ENCODE data around the gene SLC10A7.
"Not testable (repeated sequence)": the region's sequence is repeated elsewhere in the genome, so short reads cannot be mapped to it uniquely, and the experiment has no call there.

Gene SLC10A7

DNA sequence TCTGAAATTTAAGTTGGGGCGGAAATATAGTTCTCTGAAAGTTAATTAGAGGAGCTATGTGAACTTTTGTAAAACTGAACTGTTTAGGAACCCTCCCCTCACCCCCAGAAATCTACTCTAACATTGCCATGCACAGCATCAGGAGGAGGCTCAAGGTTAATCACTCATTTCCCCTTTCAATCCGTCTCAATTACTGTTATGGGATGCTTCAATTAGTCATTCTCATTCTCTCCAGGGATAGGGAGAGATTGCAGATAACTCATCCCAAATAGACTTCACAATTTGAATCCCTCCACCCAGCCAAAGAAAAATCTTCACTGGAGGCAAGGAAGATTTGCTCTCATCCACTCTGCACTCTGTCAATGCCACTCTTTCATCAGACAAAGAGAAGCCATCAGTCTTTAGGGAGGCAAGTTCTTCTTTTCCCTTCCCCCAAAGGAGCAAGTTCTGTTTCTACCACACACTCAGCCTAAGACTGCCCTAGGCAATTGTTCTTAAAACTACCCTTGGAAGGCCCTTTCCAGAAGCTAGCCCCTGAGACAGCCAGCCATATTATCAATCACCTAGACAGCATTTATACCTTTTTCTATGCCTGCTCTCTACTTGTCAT, 140.4 kb downstream of the SLC10A7 start:
- no peaks in the 10 kb centered on the region for H3K4me1 ChIP-seq (ENCODE audit: control insufficient read depth in 1 of 2, insufficient read depth in 2 of 2, low read length in 2 of 2)
- no peak overlapping the region for H3K4me3 ChIP-seq (ENCODE audit: low read depth in 1 of 2, low read length in 2 of 2)
- no peaks in the 10 kb centered on the region for H3K27me3 ChIP-seq (ENCODE audit: control insufficient read depth in 1 of 2, insufficient read depth in 2 of 2, low read length in 2 of 2)
- no peaks in the 10 kb centered on the region for H3K9me3 ChIP-seq (ENCODE audit: control insufficient read depth in 1 of 2, low read length in 2 of 2)
- H3K9ac ChIP-seq (ENCODE audit: low read depth in 1 of 2, low read length in 2 of 2), result no peak overlapping the region
- no peak overlapping the region for H3K27ac ChIP-seq (ENCODE audit: low read depth, low read length)
- H3K36me3 ChIP-seq (ENCODE audit: control insufficient read depth in 1 of 2, insufficient read depth in 2 of 2, low read length in 2 of 2), result no peaks in the 10 kb centered on the region

DNA sequence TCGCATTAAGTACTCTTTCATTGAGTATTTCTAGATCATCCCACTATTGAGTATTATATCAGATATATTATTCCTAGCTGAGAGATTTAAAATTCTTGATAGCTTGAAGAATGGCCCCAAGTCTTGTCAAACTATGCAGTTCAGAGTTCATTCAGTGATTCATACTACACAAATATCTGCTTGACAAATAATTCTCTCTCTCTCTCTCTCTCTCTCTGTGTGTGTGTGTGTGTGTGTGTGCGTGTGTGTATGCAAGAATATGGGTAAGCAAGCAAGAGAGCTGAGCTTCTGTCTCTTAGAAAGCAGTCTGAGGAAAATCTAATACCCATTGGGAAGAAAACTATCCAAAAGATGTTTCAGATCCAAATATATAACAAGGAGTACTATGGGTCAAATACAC, 142.0 kb downstream of the SLC10A7 start:
- Histone ChIP-seq H3K9me3 (ENCODE audit: control insufficient read depth in 1 of 2, low read length in 2 of 2) (no peaks in the 10 kb centered on the region), H3K36me3 (ENCODE audit: control insufficient read depth in 1 of 2, insufficient read depth in 2 of 2, low read length in 2 of 2) (no peaks in the 10 kb centered on the region), H3K9ac (ENCODE audit: low read depth in 1 of 2, low read length in 2 of 2) (no peak overlapping the region), H3K4me1 (ENCODE audit: control insufficient read depth in 1 of 2, insufficient read depth in 2 of 2, low read length in 2 of 2) (no peaks in the 10 kb centered on the region), H3K4me3 (ENCODE audit: low read depth in 1 of 2, low read length in 2 of 2) (no peak overlapping the region), H3K27me3 (ENCODE audit: control insufficient read depth in 1 of 2, insufficient read depth in 2 of 2, low read length in 2 of 2) (no peaks in the 10 kb centered on the region), H3K27ac (ENCODE audit: low read depth, low read length) (no peak overlapping the region)

DNA sequence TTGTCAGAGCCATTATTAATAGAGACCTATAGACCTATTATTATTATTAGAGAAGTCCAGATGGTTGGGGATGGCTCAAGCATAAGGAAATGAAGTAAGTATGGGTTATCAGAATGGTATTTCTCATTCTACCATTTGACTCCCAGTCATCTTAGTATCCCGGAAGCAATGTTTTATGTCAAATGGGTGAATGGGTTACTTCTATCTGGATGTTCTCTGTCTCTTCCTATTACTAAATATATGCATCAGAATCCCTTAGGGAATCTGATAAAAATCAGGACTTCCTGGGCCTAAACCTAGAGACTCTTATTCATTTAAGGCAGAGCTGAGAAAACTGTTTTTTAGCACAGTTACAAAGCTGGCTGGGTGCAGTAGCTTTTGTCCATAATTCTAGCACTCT, 149.9 kb downstream of the SLC10A7 start:
- H3K27ac ChIP-seq (ENCODE audit: low read depth, low read length), result no peak overlapping the region
- H3K4me1 ChIP-seq (ENCODE audit: control insufficient read depth in 1 of 2, insufficient read depth in 2 of 2, low read length in 2 of 2), result no peaks in the 10 kb centered on the region
- H3K9me3 ChIP-seq (ENCODE audit: control insufficient read depth in 1 of 2, low read length in 2 of 2), result no peaks in the 10 kb centered on the region
- no peaks in the 10 kb centered on the region for H3K36me3 ChIP-seq (ENCODE audit: control insufficient read depth in 1 of 2, insufficient read depth in 2 of 2, low read length in 2 of 2)
- H3K4me3 ChIP-seq (ENCODE audit: low read depth in 1 of 2, low read length in 2 of 2), result no peak overlapping the region
- no peaks in the 10 kb centered on the region for H3K27me3 ChIP-seq (ENCODE audit: control insufficient read depth in 1 of 2, insufficient read depth in 2 of 2, low read length in 2 of 2)
- H3K9ac ChIP-seq (ENCODE audit: low read depth in 1 of 2, low read length in 2 of 2), result no peak overlapping the region

DNA sequence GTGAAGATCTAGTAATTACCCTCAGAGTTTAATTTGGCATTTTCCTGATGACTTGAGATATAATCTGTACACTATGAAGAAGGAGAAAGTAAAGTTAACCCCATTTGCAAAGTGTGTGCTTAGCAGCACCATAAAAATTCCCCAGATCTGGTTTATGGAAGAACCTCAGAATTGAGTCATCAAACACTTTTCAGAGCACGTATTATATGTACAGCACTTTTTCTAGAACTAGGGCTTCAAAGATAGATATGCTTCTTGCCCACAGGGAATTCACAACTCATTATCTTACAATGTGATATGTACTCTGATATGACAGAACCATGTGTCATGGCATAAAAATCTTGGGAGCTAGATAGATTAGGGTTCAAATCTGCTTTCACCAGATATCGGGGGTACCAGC, 150.9 kb downstream of the SLC10A7 start:
- H3K4me3 ChIP-seq (ENCODE audit: low read depth in 1 of 2, low read length in 2 of 2), result no peak overlapping the region
- H3K9ac ChIP-seq (ENCODE audit: low read depth in 1 of 2, low read length in 2 of 2), result no peak overlapping the region
- no peaks in the 10 kb centered on the region for H3K27me3 ChIP-seq (ENCODE audit: control insufficient read depth in 1 of 2, insufficient read depth in 2 of 2, low read length in 2 of 2)
- H3K4me1 ChIP-seq (ENCODE audit: control insufficient read depth in 1 of 2, insufficient read depth in 2 of 2, low read length in 2 of 2), result no peaks in the 10 kb centered on the region
- no peaks in the 10 kb centered on the region for H3K9me3 ChIP-seq (ENCODE audit: control insufficient read depth in 1 of 2, low read length in 2 of 2)
- no peaks in the 10 kb centered on the region for H3K36me3 ChIP-seq (ENCODE audit: control insufficient read depth in 1 of 2, insufficient read depth in 2 of 2, low read length in 2 of 2)
- no peak overlapping the region for H3K27ac ChIP-seq (ENCODE audit: low read depth, low read length)

DNA sequence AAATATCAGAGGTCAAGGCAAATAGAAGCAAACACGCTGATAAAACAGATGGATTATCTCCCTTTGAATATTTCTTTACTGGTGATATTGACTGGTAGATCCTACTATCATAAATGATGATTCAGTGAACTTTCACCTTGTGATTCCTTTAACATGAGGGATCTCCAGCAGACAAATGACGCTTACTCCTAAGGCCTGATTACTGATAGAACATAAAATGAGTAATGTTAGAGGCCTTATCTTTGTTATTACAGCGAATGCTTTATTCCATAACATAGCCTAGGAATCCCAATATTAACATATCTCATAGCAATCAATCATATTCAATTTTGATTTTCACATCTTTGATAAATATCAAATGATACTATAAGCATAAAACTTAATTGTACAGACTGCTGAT, 152.3 kb downstream of the SLC10A7 start:
- Histone ChIP-seq H3K4me3 (ENCODE audit: low read depth in 1 of 2, low read length in 2 of 2) (no peak overlapping the region), H3K9me3 (ENCODE audit: control insufficient read depth in 1 of 2, low read length in 2 of 2) (no peaks in the 10 kb centered on the region), H3K36me3 (ENCODE audit: control insufficient read depth in 1 of 2, insufficient read depth in 2 of 2, low read length in 2 of 2) (no peaks in the 10 kb centered on the region), H3K9ac (ENCODE audit: low read depth in 1 of 2, low read length in 2 of 2) (no peak overlapping the region), H3K27me3 (ENCODE audit: control insufficient read depth in 1 of 2, insufficient read depth in 2 of 2, low read length in 2 of 2) (no peaks in the 10 kb centered on the region), H3K27ac (ENCODE audit: low read depth, low read length) (no peak overlapping the region), H3K4me1 (ENCODE audit: control insufficient read depth in 1 of 2, insufficient read depth in 2 of 2, low read length in 2 of 2) (no peaks in the 10 kb centered on the region)

DNA sequence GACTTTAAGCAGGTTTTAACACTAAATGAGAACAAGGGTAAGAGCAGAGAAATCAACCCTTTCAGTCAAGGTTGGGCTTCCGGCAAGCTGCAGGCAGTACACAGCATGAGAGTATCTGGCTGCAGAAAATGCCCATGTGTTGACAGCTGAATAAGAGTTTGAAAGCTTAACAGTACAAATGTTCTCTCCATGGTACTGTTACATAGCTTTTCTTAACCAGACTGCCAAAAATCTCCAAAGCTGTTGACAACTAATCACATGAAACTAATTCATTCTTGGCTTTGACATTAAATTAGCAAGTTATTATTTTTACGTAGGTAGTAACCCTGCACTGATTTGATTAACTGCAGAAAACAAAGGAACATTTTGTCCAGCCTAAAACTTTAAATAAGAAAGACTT, 153.5 kb downstream of the SLC10A7 start:
- H3K27ac ChIP-seq (ENCODE audit: low read depth, low read length), result no peak overlapping the region
- H3K9me3 ChIP-seq (ENCODE audit: control insufficient read depth in 1 of 2, low read length in 2 of 2), result no peaks in the 10 kb centered on the region
- H3K4me3 ChIP-seq (ENCODE audit: low read depth in 1 of 2, low read length in 2 of 2), result no peak overlapping the region
- no peak overlapping the region for H3K9ac ChIP-seq (ENCODE audit: low read depth in 1 of 2, low read length in 2 of 2)
- no peaks in the 10 kb centered on the region for H3K27me3 ChIP-seq (ENCODE audit: control insufficient read depth in 1 of 2, insufficient read depth in 2 of 2, low read length in 2 of 2)
- no peaks in the 10 kb centered on the region for H3K4me1 ChIP-seq (ENCODE audit: control insufficient read depth in 1 of 2, insufficient read depth in 2 of 2, low read length in 2 of 2)
- H3K36me3 ChIP-seq (ENCODE audit: control insufficient read depth in 1 of 2, insufficient read depth in 2 of 2, low read length in 2 of 2), result no peaks in the 10 kb centered on the region

DNA sequence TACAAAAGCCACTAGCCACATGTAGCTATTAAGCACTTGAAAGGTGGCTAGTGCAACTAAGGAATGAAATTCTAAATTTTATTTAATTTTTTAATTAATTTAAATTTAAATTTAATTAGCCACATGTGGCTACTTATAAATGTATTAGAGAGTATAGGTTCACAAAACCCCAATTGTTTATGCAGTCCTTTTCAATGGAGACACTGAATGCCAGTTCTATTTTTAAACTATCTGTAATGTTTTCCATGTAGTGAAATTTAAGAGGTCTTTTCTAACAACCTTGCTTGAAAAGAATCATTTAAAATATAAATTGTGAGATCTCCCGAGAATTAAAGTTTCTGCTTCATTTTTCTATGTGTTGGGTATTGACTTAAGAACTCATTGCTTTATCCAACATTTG, 154.4 kb downstream of the SLC10A7 start:
- no peaks in the 10 kb centered on the region for H3K27me3 ChIP-seq (ENCODE audit: control insufficient read depth in 1 of 2, insufficient read depth in 2 of 2, low read length in 2 of 2)
- H3K4me1 ChIP-seq (ENCODE audit: control insufficient read depth in 1 of 2, insufficient read depth in 2 of 2, low read length in 2 of 2), result no peaks in the 10 kb centered on the region
- no peak overlapping the region for H3K4me3 ChIP-seq (ENCODE audit: low read depth in 1 of 2, low read length in 2 of 2)
- no peaks in the 10 kb centered on the region for H3K36me3 ChIP-seq (ENCODE audit: control insufficient read depth in 1 of 2, insufficient read depth in 2 of 2, low read length in 2 of 2)
- no peaks in the 10 kb centered on the region for H3K9me3 ChIP-seq (ENCODE audit: control insufficient read depth in 1 of 2, low read length in 2 of 2)
- H3K9ac ChIP-seq (ENCODE audit: low read depth in 1 of 2, low read length in 2 of 2), result no peak overlapping the region
- no peak overlapping the region for H3K27ac ChIP-seq (ENCODE audit: low read depth, low read length)

DNA sequence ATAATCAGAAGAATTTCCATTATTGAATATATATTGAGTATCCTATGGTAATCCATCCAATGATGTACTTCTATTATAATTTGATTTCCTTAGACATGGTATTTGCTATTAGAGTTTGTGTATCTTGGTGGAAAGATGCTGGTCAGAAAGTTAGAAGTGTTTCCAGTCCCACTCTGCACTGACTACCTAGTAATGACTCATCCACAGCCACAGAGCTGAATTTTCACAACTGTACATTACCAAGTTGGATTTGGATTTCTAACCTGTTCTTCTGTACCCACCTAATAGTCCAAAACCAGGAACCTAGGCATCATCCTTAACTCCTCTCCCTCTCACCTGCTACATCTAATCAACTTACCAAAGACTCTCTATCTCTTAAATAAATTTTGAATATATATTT, 162.0 kb downstream of the SLC10A7 start:
- no peaks in the 10 kb centered on the region for H3K36me3 ChIP-seq (ENCODE audit: control insufficient read depth in 1 of 2, insufficient read depth in 2 of 2, low read length in 2 of 2)
- no peak overlapping the region for H3K9ac ChIP-seq (ENCODE audit: low read depth in 1 of 2, low read length in 2 of 2)
- peaks cover 2 to 3% of the 10 kb centered on the region in 2 donors for H3K9me3 ChIP-seq (ENCODE audit: control insufficient read depth in 1 of 2, low read length in 2 of 2)
- H3K4me3 ChIP-seq (ENCODE audit: low read depth in 1 of 2, low read length in 2 of 2), result no peak overlapping the region
- H3K4me1 ChIP-seq (ENCODE audit: control insufficient read depth in 1 of 2, insufficient read depth in 2 of 2, low read length in 2 of 2), result no peaks in the 10 kb centered on the region
- H3K27ac ChIP-seq (ENCODE audit: low read depth, low read length), result no peak overlapping the region
- H3K27me3 ChIP-seq (ENCODE audit: control insufficient read depth in 1 of 2, insufficient read depth in 2 of 2, low read length in 2 of 2), result no peaks in the 10 kb centered on the region

DNA sequence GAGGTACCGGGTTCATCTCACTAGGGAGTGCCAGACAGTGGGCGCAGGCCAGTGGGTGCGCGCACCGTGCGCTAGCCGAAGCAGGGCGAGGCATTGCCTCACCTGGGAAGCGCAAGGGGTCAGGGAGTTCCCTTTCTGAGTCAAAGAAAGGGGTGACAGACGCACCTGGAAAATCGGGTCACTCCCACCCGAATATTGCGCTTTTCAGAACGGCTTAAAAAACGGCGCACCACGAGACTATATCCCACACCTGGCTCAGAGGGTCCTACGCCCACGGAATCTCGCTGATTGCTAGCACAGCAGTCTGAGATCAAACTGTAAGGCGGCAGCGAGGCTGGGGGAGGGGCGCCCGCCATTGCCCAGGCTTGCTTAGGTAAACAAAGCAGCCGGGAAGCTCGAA, 171.6 kb downstream of the SLC10A7 start:
- not testable (repeated sequence) for H3K4me1 ChIP-seq (ENCODE audit: control insufficient read depth in 1 of 2, insufficient read depth in 2 of 2, low read length in 2 of 2); H3K36me3 ChIP-seq (ENCODE audit: control insufficient read depth in 1 of 2, insufficient read depth in 2 of 2, low read length in 2 of 2); H3K9me3 ChIP-seq (ENCODE audit: control insufficient read depth in 1 of 2, low read length in 2 of 2); H3K27ac ChIP-seq (ENCODE audit: low read depth, low read length); H3K9ac ChIP-seq (ENCODE audit: low read depth in 1 of 2, low read length in 2 of 2); H3K4me3 ChIP-seq (ENCODE audit: low read depth in 1 of 2, low read length in 2 of 2); H3K27me3 ChIP-seq (ENCODE audit: control insufficient read depth in 1 of 2, insufficient read depth in 2 of 2, low read length in 2 of 2)

DNA sequence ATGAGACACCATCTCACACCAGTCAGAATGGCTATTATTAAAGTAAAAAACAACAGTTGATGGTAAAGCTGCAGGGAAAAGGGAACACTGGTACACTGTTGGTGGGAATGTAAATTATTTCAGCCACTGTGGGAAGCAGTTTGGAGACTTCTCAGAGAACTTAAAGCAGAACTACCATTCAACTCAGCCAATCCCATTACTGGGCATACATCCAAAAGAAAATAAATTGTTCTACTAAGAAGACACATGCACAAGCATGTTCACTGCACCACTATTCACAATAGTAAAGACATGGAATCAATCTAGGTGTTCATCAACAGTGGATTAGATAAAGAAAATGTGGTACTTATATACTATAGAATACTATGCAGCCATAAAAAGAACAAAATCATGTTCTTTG, 172.4 kb downstream of the SLC10A7 start:
- Histone ChIP-seq H3K9ac (ENCODE audit: low read depth in 1 of 2, low read length in 2 of 2) (no peak overlapping the region), H3K27ac (ENCODE audit: low read depth, low read length) (no peak overlapping the region), H3K4me1 (ENCODE audit: control insufficient read depth in 1 of 2, insufficient read depth in 2 of 2, low read length in 2 of 2) (no peaks in the 10 kb centered on the region), H3K36me3 (ENCODE audit: control insufficient read depth in 1 of 2, insufficient read depth in 2 of 2, low read length in 2 of 2) (no peaks in the 10 kb centered on the region), H3K9me3 (ENCODE audit: control insufficient read depth in 1 of 2, low read length in 2 of 2) (no peaks in the 10 kb centered on the region), H3K4me3 (ENCODE audit: low read depth in 1 of 2, low read length in 2 of 2) (no peak overlapping the region), H3K27me3 (ENCODE audit: control insufficient read depth in 1 of 2, insufficient read depth in 2 of 2, low read length in 2 of 2) (no peaks in the 10 kb centered on the region)

DNA sequence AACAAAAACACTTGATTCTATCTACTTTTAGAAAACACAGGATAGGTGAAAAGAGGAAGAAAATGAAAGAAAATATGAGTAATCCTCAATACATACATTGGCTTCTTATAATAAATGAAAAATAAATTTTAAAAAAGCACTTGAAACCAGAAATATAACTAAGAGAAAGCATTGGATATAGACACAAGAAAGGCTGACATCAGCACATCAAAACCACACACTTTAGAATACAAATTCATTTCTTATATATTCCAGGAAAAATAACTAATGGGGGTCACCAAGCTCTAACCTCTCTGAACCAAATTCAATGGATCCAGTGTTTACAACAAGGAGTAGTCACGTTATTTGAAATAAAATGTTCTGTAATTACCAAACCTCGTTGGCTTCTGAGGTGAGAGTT, 173.9 kb downstream of the SLC10A7 start:
- Histone ChIP-seq H3K27ac (ENCODE audit: low read depth, low read length) (no peak overlapping the region), H3K9me3 (ENCODE audit: control insufficient read depth in 1 of 2, low read length in 2 of 2) (no peaks in the 10 kb centered on the region), H3K36me3 (ENCODE audit: control insufficient read depth in 1 of 2, insufficient read depth in 2 of 2, low read length in 2 of 2) (no peaks in the 10 kb centered on the region), H3K4me1 (ENCODE audit: control insufficient read depth in 1 of 2, insufficient read depth in 2 of 2, low read length in 2 of 2) (no peaks in the 10 kb centered on the region), H3K9ac (ENCODE audit: low read depth in 1 of 2, low read length in 2 of 2) (no peak overlapping the region), H3K27me3 (ENCODE audit: control insufficient read depth in 1 of 2, insufficient read depth in 2 of 2, low read length in 2 of 2) (no peaks in the 10 kb centered on the region), H3K4me3 (ENCODE audit: low read depth in 1 of 2, low read length in 2 of 2) (no peak overlapping the region)

Data from duodenal mucosa (tissue), 2 donors.